Measurements from ENCODE around the gene LONP1.

LONP1 gene

GRCh38 chr19:5678071-5678718, 41.8 kb downstream of the LONP1 start:
- no peak for DNase-seq

- no peak for DNase-seq
These were observed 42.4 kb downstream of the LONP1 start for GRCh38 chr19:5677580-5677979.

- DNase-seq, result no peak
These were observed 42.8 kb downstream of the LONP1 start for GRCh38 chr19:5677136-5677535.

GRCh38 chr19:5676772-5677105, 43.2 kb downstream of the LONP1 start:
- DNase-seq, result no peak

GRCh38 chr19:5676105-5676771, 43.7 kb downstream of the LONP1 start:
- no peak for DNase-seq

- DNase-seq, result no peak
These were observed 45.2 kb downstream of the LONP1 start for GRCh38 chr19:5674714-5675113.

GRCh38 chr19:5673752-5674151, 46.2 kb downstream of the LONP1 start:
- no peak for DNase-seq

GRCh38 chr19:5672708-5673459, 47.1 kb downstream of the LONP1 start:
- no peak for DNase-seq

GRCh38 chr19:5671600-5671999, 48.3 kb downstream of the LONP1 start:
- DNase-seq, result no peak

GRCh38 chr19:5669212-5669611, 50.7 kb downstream of the LONP1 start:
- DNase-seq, result no peak

GRCh38 chr19:5667751-5668271, 52.1 kb downstream of the LONP1 start:
- no peak for DNase-seq

GRCh38 chr19:5666921-5667610, 52.9 kb downstream of the LONP1 start:
- no peak for DNase-seq

- no peak for DNase-seq
These were observed 54.0 kb downstream of the LONP1 start for GRCh38 chr19:5665781-5666513.

GRCh38 chr19:5664515-5664914, 55.4 kb downstream of the LONP1 start:
- DNase-seq, result no peak

GRCh38 chr19:5663904-5664303, 56.0 kb downstream of the LONP1 start:
- no peak for DNase-seq

GRCh38 chr19:5661483-5661882, 58.5 kb downstream of the LONP1 start:
- no peak for DNase-seq

GRCh38 chr19:5655412-5655811, 64.5 kb downstream of the LONP1 start:
- DNase-seq, result no peak

GRCh38 chr19:5654931-5655330, 65.0 kb downstream of the LONP1 start:
- no peak for DNase-seq

GRCh38 chr19:5652261-5652660, 67.7 kb downstream of the LONP1 start:
- no peak for DNase-seq

GRCh38 chr19:5651361-5651760, 68.6 kb downstream of the LONP1 start:
- DNase-seq, result no peak

- DNase-seq, result no peak
These were observed 71.5 kb downstream of the LONP1 start for GRCh38 chr19:5648464-5648863.

- no peak for DNase-seq
These were observed 73.2 kb downstream of the LONP1 start for GRCh38 chr19:5646703-5647102.
